GM18867 (cell line): Measurements from ENCODE around the gene RAB5B.

ENCODE experiments used
- ATAC-seq: cut with Tn5 transposase; IDR thresholded peaks from one replicate; pipeline ENCODE4 v1.9.1; 2021; ENCODE audit warnings: mild to moderate bottlenecking, moderate library complexity; ENCODE audit not compliant: unreplicated experiment

The RAB5B gene, protein sequence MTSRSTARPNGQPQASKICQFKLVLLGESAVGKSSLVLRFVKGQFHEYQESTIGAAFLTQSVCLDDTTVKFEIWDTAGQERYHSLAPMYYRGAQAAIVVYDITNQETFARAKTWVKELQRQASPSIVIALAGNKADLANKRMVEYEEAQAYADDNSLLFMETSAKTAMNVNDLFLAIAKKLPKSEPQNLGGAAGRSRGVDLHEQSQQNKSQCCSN

GRCh38 chr12:55973599-55974307 is at the start of gene RAB5B:
Gene RAB5B (plus strand): TSS chr12:55974078. CDS start chr12:55986961, 12,883 bp downstream.
- ATAC-seq: peak; percentile 90

GRCh38 chr12:55925371-55925770 is 48.5 kb upstream of the RAB5B start:
- no peak for ATAC-seq

DNA sequence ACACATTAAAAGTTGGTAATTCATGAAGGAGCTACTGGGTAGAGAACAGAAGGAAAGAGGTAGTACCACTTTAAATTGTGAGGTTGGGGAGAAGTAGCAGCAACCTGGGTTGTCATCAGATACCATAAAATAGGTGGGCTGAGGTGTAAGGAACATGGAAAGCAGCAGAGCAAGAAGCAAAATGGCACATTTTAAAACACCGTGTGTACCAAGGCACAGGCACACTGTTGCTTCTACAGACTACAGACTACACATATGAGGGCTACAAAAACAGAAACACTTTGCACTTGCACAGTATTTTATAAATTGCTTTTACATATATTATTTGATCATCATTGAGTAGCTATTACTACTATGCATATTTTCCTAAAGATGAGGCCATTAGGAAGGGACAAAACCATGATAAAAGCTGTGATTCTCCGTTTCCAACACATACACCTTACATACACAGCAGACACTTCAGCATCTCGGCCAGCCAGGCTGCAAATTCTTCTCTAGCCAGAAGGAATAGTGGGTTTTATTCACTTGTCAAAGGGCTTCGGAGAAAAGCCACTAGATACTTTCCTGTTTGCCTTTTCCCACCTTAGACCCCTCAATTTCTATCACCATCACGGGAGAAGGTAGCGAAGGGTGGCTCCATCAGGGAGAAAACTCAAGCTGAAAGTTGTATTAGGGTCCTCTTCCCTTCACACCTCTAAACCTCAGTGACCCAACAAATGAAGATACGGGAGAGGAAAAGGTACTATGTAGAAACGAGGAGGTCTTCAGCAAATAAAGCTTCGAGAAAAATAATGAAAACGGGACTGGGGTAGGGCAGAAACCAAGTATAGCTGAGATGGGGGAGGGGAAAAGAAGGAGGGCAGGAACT is 47.8 kb upstream of the RAB5B start:
- no peak for ATAC-seq

- ATAC-seq: peak; percentile 39
Observed at GRCh38 chr12:55926738-55927587, 46.9 kb upstream of the RAB5B start.

DNA sequence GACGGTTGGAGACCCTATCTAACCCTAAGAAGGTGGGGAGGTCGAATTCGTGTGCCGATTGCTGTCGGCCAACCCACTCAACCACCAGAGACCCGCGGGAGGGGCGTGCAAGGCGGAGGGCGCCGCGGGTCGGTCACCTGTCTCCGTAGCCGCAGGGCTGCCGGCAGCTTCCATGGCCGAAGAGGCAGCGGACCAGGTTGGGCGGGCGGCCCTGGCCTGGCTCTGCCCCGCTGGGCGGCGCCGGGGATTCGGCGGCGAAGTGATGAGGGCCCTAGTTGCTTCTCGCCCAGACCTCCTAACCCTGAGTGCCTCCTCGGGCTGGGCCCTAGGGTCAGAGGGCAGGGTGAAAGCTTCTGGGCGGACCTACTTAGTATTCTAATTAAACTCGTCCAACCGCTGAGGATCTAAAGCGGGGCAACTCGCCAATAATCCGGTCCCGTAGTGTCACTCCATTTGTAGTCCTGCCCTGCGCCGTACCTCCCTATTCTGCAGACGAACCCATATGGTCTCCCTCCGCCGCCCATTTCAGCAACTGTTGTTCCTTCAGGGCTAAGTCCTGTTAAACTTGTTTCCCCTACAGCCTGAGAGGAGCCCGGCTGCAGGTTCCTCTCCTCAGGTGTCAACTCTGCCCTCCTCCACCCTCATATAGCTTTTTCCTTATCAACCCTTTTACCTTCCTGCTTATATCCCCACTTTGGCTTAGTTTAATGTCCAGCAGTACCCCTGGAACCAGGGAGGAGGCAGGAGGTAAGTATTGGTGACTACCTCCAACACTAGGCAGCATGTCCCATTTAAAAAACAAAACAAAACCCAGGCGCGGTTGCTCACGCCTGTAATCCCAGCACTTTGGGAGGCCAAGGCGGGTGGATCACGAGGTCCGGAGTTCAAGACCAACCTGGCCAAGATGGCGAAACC is 46.0 kb upstream of the RAB5B start, which contains the start of gene PYM1:
TSS of gene PYM1 (minus strand) at position 307 of the 915 bp plus-strand sequence. CDS start at position 174, 133 bp downstream.
- peak; percentile 53 for ATAC-seq

DNA sequence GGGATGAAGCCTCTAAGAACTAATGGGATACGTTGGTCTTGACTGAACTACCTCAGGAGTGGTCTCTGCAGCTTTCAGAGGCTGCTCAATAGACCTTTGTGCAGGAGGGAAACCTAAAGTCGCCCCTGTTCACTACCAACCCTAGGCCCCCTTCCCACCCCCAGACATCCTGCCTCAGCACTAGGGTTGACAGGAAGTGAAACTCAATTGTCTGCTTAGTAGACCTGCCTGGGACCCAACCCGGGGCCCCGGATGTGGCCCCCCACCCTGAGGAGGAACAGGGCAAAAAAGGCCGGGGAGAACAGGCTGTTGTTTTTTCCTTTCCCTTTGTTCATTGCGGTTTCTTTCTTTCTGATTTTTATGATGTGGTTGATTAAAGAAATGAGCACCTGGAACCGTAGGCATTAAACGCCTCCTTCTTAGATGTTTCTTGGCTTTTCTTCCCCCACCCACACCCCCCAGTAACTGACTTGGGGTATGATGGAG is 44.5 kb upstream of the RAB5B start:
- peak; percentile 30 for ATAC-seq

DNA sequence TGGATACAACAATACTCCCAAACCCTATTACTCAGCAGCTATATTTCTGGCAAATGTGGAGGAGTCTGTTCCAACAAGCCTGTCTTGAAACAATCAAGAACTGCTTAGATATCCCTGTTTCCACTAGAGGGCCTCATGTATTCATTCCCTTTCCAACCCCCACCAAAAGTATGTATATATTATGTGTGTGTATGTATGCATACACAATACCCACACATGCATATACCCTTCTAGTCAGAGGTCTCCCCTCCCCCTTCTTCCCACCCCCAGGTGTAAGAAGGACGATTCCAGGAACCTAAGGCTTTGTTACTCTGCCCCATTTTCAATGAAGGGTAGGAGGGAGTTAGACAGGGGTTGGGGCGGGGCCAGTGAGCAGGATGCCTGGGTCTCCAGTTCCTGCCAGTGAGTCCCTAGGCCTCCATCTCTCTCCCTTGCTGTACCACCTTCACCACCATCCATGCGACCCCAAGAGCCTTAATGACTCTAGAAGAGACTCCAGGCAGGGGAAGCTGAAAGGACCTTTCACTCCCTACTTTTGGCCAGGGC is 43.0 kb upstream of the RAB5B start, which contains the start of gene DGKA:
TSS of gene DGKA (plus strand) at position 392 of the 546 bp plus-strand sequence. CDS start 5,342 bp downstream, outside the sequence.
- no peak for ATAC-seq

GRCh38 chr12:55931317-55931779 is 42.5 kb upstream of the RAB5B start:
- ATAC-seq: no peak

DNA sequence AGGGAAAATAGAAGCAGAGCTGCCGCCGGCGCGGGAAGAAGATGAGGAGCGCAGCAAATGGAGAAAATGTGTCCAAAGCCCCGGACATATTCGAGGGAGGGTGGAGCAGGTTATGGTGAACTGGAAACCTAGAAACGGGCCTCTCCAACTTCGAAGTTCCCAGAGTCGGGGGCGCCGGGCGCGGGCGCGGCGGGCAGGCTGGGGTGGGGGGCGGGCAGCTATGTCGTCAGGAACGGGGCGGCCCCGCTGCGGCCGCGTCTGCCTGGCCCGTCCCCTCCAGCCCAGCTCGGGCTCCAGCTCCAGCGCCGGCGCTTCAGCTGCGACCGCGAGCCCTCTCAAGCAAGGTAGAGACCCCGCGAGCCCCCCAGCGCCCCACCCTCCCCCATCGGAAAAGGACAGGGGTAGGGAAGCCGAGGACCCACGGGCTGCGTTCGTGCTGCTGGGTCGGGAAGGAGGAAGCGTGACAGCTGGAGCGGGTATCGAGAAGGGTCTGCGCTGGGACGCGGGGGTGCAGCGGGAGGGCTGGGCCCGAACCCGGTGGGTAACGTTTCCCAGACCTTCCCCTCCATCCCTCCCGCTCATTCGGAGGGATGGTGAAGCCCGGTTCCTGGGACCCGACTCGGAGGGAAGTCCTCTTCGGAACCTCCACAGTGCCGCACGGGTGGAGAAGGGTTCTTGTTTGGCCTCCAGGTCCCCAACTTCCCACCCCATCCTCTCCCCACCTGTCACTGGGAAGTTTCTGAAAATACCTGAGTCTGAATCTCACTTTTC is 41.9 kb upstream of the RAB5B start:
- ATAC-seq: no peak

DNA sequence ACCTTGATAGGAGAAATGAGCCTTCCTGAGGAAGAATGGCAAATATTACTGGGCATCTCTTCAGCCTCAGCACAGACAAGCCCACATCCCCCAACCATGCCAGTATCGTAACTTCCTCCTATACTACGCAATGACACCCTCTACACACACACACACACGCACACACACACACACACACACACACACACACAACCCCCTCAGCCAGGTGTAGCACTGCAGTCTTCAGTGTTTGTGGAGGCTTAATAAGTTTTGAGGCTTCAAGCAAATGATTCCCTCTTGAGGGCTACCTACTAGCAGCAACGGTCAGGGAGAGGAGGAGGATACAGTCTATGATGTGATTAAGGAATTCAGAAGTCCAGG is 41.3 kb upstream of the RAB5B start:
- ATAC-seq: no peak

DNA sequence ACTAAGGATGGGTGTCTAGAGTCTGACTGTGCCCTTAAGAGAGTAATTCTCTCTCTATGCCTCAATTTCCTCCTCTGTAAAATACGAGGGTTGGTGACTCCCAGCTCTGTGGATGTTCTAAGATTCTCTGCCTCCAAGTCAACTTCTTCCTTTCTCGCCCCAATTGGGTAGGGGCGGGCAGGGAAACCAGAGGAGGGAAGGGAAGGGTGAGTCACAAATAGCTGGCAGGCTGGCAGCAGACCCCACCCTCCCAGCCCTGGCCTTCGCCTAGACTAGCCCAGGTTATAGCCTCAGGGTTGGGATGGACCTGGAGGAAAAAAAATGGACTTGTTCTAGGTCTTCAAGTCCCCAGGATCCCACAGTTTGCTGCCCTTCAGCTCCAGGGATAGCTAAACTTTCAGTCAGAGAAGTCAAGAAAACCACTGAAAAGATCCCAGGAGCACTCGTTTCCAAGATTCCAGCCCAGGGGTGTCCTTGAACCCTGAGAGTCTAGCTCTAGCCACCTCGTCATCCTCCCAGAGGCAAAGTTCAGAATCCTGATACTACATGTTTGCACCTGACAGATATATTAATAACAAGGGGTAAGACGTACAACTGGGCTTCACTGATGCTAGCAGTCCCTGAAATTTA is 40.6 kb upstream of the RAB5B start:
- no peak for ATAC-seq

GRCh38 chr12:55933799-55934742 is 39.8 kb upstream of the RAB5B start:
- ATAC-seq: no peak

- no peak for ATAC-seq
Observed at GRCh38 chr12:55934773-55935172, 39.1 kb upstream of the RAB5B start.

GRCh38 chr12:55935738-55936151 is 38.1 kb upstream of the RAB5B start:
- ATAC-seq: no peak

- ATAC-seq: no peak
Observed at GRCh38 chr12:55937981-55938380, 35.9 kb upstream of the RAB5B start.

DNA sequence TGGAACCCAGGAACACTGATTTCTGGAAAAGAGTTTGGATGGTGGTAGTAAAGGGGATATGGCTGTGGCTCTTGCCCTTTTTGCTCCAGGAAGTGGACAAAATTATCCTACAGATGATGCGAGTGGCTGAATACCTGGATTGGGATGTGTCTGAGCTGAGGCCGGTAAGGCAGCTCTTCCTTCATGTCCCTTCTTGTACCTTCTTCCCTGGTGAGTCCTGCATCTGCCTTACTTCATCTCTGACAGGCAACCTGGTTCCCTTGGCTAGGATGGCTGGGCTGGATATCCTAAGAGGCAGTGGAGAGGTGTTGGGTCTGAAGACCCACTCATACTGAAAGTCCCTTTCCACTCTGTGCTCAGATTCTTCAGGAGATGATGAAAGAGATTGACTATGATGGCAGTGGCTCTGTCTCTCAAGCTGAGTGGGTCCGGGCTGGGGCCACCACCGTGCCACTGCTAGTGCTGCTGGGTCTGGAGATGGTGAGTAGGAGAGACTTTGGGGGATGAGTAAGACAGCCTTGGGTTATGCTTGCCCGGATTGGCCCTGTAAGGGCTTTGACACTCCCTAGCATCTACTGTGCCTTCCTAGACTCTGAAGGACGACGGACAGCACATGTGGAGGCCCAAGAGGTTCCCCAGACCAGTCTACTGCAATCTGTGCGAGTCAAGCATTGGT is 34.9 kb upstream of the RAB5B start:
- no peak for ATAC-seq
